HG02763 (cell line): ENCODE results near the gene PLCL1.

Experiments
- ATAC-seq: cut with Tn5 transposase; IDR thresholded peaks from one replicate; pipeline ENCODE4 v1.9.1; 2021; ENCODE audit warnings: mild to moderate bottlenecking, moderate library complexity; ENCODE audit not compliant: unreplicated experiment

PLCL1 gene

DNA sequence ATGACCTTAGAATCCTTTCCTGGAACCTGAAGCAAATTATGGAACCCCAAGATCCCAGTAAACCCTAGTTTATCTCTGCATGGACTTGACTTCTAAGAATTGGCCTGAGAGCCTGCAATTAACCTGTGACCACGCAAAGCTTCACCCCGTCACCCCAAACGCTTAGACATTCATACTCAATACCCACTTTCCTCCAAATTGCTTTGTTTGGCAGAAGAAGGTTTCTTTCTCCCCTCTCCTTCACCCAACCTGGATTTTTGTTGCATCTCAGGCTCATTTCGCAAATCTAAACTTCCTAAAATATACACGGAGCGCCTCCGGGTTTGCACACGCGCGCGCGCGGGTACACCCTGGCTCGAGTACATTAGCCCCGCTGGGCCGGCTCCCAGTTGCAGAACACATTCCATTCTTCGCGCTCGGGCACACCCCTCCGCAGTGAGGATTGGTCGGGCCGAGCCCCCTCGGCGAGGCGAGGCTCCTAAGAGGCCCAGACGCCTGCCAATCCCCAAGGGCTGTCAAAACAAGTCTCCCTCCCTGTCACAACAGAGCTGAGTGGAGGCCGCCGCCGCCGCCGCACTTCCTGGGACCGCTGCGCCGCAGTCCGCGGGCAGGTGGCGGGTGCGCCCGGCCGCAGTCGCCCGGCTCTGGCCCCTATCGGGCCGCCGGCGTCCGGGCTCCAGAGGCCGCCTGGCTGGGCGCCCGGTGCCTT, at the start of gene PLCL1:
PLCL1 (plus strand) TSS at position 545 of the 709 bp plus-strand sequence.
- ATAC-seq = peak; percentile 100

DNA sequence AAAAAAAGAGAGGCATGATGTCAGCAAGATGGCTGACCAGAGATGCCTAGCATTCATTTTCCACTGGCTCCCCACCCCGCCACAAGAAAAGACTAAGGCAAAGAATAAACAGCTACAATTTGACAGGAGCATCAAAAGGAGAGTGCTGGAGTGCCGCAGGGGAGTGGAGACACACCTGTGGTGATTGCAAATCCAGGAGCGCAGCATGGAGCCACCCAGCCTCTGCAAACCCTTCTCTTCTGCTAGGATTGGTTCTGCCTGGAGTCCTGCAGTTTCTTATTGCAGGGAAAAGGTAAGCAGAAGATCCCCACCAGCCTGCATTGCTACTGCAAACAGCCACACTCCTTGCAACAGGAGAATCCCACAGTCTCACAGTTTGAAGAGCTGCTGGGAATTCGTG, 45.4 kb upstream of the PLCL1 start:
- no peak for ATAC-seq

DNA sequence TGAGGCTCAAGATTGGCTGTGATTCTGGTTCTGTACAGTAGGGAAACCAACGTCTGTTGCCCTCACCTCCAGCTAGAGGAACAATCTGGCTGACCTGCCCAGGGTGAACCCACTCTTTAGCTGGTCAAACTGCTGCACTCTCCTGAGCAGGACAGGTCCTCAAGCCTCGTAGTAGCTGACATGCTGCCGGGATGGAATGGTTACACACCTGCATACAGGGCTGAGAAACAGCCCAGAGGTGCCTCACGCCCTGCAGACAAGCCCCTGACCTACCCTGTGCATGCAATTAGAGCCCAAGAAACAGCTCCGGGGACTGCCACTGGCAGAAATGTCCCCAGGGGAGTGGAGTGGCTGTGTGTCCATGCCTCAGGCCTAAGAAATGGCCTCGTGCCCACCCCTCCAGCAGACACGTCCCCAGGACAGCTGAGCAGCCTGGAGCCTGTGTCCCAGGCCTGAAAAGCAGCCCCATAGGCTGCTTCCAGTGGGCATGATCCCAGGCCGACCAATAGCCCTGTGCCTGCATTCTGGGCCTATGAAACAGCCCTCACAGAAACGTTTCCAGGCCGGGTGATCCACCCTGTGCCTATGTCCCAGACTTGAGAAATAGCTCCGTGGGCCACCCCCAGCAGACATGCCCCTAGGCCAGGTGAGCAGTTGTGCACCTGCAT, 44.6 kb upstream of the PLCL1 start:
- ATAC-seq = no peak

DNA sequence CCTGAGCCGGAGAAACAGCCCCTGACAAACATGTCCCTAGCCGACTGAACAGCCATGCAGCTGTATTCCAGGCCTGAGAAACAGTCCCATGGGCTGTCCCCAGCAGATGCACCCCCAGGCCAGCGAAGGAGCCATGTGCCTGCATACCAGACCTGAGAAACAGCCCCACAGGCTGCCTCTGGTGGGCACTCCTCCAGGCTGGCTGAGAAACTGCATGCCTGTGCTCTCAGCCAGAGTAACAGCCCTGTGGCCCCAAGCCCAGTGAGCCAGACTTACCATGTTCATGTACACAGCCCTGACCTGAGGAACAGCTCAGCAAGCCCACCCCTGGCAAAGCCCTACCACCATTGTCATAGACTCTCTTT, 44.1 kb upstream of the PLCL1 start:
- ATAC-seq = no peak

DNA sequence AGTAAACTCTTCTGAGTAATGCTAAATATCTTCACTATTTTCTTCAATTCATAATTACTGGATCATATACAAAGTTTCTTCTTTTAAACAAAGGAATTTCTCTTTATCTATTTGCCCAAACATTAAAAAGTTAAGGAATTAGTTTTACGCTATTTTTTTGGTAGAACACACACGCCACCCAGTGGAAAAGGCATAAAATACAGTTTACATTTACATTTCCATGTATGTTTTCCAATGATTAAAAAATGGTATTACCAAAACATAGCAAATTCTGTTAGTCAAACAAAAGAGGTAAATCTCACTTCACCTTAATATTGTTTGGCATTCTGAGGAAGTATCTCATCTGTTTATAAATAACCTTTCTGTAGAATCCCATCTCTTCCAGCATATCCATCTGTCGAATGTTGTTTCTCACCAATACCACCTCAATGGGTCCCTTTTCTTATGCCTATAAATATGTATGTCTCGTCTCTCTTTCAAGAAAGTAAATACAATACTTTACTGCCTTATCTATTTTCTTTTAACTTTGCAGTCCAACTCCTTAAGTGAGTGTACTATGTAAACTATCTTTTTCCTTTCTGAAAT, 26.5 kb upstream of the PLCL1 start:
- ATAC-seq = no peak

DNA sequence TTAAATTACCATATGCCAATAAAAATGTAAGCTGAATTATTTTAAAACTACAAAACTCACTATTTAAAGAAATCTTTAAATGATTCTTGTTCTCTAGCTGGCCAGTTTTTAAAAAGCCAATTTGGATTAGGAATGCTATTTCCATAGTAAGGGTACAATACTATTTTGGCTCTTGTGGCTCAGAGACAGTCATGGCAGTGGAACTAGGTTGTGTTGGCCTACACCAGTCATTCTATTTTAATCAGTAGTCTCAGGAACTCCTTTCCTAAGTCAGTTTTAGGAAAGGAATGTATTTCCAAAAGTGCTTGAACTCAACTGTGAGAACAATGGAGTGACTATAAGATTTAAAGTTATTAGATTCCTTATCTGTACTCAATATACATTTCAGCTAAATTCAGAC, 25.1 kb upstream of the PLCL1 start:
- no peak for ATAC-seq

DNA sequence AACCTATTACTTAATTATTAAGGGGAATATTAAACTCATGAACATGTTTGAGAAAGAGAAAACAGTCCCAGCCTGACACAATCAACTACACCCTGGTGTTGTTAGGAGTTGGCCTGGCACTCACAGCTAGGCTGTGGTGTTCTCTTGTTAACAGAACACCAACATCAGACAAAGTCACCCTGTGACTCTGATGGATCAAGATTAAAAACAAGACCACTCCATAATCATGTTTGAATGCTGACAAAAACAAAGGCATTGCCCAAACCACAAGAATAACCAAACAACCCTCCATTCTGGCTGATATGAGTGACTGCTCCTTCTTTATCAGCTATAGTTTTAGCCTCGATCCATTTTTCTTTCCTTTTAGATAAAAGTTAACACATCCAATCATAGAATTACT, 22.3 kb upstream of the PLCL1 start:
- ATAC-seq = no peak

DNA sequence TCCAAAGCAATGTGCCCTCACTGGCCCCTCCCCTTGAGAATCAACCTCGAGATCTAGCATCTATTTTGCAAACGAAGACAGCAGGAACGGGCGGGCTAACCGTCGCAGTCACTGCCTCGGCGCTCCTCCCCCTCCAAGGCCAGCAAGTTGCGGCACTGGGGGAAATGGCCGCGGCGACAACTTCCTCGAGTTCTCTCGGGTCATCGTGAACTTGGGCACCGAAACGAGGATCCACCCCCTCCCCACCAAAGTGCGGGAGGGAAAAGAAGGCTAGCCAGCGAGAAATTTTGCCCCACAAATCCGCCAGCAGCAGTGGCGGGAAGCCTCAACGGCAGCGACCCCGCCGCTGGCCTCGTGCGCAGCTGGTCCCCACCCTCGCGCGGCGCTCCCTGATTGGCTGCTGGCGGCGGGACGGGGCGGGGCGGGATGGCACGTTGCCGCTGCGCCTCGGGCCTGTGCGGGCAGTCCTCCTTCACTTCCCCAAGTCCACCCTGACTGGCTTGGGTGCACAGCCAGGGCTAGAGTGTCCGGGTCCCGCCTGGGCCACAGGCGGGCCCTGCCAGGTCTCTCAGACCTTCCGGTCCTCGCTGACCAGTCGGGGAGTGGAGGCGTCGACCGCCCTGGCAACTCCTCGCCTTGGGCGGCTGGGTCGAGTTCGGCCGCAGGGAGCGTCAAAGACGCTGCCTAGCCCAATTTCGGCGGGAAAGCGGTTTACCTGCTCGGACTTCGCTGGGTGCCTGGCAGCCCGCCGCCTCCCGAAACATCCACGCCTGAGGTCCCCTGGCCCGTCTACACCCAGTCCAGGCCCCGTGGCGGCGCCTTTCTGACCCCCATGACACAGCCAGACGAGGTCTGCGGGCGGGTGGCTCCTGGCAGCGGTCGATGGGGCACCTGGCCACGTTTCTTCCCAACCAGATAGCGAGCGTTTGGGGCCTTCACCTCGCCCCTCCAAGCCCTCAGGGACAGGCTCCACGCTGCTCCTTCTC, 19.1 kb upstream of the PLCL1 start, which contains the start of gene BOLL:
BOLL (minus strand) TSS at position 364 of the 986 bp plus-strand sequence. CDS start 3,469 bp downstream, outside the sequence.
- no peak for ATAC-seq

DNA sequence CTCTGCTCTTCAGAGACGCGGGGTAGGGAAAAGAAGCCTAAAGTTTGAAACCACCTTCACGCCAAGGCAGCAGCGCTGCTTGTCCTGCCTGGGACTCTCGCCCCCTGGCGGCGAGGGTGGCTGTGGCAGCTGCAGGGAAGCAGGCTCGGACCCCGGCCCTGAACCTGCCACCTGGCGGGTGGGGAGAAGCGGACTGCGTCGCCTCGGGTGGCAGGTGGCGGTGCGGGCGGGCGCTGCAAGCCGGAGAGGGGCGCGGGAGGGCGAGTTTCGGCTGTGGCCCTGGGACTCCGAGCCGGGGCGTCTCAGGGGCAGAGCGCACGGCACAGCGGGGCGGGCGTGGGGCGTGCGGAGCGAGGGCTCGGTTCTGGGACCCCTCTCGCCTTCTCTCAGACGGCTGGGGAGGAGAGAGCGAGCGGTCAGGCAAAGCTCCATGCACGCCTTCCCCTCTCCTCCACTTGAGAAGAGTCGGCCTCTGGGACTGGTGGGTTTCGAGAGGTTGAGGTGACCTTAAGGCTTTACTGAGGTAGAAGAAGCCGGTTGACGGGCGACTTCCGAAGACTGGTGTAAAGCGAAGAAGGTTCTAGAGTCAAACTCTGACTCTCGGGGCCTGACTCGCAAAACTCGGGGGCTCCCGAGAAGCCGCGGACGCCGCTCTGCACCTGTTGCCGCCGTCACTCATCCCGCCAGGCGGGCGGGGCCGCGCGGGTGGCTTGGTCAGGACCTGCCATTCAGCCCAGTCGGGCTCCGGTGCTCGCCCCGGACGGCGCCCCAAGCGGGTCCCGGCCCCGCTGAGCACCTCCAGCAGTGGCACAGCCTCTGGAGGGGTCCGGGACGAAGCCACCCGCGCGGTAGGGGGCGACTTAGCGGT, 18.1 kb upstream of the PLCL1 start:
- ATAC-seq = no peak

DNA sequence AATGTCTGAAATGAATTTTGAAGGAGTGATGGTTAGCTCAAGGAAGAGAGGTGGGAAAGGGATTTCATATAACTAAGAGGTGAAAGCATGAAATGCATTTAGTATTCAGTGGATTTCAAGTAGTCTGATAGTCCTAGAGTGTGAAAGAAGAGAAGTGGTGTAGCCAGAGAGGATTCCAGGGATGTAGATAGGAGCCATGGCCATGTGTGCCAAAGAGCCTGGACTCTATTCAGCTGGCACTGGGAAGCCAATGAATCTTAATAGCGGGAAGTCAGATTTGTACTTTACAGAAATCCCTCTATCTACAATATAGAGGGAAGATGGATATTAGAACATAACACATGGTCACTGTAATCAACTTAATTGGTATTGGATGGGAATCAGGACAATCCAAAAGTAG, 10.9 kb upstream of the PLCL1 start:
- ATAC-seq = no peak

DNA sequence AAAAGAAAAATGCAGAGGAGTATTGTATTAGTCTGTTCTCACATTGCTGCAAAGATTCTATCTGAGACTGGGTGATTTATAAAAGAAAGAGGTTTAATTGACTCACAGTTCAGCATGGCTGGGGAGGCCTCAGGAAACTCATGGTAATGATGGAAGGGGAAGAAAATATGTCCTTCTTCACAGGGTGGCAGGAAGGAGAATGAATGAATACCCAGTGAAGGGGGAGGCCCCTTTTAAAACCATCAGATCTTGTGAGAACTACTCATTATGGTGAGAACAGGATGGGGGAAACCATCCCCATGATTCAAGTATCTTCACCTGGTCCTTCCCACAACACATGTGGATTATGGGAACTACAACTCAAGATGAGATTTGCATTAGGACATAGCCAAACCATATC, 9.1 kb upstream of the PLCL1 start:
- no peak for ATAC-seq

DNA sequence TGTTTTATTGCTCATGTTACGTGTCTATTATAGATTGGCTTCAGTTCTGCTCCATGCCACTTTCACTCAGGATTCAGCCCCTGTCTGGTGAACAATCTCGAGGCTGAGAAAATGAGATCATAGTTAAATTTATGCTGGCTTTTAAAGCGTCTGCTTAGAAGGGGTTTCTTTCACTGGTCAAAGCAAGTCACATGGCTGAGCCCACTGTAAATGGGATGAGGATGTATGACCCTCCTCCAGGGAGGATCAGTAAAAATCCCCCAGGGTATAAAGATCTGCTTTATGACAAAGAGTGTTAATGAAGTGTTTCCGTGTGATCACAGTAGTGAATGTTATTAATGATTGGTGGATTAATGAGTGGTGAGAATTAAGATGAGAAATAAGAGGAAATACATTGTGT, 6.2 kb upstream of the PLCL1 start:
- ATAC-seq = no peak

DNA sequence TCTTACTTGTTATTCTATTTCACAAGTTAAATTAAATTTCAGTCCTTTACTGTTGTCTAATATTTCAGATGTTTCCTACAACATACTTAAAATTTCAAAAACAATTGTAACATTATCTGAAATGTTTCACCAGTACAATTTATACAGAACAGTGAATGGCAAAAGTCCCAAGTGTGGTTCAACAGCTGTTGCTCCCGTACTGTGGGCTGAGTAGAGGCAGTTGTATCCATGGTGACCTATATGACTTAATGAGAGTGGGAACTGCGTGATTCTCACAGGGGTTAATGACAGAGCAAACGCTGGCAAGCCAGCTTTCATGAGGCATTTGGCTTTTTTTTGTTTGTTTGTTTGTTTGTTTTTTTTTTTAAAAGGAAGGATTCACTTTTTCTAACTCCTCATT, 5.3 kb upstream of the PLCL1 start:
- no peak for ATAC-seq

DNA sequence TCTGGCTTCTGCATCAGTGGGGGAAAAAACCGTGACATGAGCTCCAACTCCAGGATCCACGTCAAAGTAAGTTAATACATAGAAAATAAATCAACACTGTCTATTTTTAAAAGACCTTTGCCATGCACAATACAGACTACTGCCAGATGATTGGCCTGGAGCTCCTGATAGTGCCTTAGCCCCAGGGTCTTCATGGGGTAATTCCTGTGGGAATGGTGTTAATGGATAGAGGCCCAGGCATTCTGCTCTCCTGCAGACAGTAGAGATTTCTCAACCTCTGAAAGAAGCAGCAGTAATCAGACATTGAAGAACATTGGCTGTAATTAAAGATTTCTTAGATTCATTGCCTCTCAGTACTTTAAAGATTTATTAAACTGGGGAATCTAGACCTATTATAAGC, 4.3 kb upstream of the PLCL1 start:
- ATAC-seq = no peak

DNA sequence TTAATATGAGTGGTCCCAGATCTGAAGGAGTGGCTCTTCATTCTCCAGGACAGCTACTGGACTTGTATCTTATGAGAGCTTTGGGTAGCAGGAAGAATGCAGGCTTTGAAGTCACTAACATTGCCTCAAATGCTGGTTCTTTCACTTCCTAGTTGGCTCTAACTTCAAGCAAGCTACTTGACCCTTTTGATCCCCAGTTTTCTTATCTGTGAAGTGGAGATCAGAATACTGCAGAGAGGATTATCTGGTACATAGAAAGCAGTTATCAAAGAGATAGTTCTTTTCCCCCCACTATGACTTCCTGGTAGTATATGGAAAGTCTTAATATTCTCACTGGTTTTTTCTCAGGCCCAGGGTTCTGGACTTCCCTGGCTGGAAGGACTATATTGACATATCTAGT, 3.4 kb upstream of the PLCL1 start:
- no peak for ATAC-seq

DNA sequence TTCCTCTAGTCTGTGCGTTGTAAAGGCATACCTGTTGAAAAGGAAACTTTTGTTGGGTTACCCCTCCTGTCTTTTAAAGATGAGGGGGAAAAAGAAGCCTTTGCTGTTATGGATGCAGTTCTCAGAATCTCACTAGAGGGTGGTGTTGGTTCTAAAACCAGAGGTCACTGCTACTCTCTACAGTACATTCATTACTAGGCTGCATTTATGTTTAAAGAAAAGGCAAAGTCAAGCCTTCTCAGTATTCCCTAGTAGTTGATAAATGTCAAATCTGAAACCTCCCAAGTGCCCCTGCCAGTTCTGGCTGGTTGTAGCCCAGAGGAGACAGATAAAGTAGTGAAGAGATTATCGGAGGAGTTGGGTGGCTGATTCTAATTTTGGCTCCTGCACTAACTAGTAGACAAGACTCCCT, 1.4 kb upstream of the PLCL1 start:
- peak; percentile 35 for ATAC-seq

DNA sequence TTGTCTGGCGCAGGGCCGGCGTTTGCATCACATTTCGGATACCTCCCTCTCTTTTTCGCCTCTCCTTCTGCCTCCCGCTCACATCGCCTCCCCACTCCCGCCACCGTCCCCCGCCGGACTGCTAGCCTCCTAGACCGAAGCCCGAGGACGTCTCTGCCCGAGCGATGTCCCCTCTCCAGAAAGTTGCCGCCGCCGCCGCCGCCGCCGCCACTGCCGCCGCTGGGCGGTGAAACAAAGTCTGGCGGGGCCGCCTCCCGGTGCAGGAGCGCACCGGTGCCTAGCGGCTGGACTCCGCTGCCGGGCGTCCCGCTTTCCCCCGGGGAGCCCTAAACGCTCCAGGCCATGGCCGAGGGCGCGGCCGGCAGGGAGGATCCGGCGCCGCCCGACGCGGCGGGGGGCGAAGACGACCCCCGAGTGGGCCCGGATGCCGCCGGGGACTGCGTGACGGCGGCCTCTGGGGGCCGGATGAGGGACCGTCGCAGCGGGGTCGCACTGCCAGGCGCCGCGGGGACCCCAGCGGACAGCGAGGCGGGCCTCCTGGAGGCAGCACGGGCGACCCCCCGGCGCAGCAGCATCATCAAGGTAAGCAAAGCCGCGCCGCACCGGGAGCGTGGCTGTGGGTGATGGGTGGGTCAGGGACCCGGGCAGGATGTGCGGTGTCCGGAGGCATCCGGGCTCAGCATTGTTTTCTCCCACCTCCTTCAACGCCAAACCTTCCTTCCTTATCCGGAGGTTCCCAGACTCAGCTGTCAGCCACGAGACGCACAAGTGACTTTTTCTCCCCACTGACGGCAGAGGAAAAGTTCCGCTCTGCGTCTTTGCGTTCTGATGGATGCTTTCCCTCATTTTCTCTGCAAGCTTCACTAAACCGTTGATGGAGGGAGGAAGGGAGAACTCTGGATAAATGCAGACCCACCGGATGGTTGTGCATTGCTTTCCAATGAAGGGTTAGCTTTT, 643 bp downstream of the PLCL1 start:
- peak; percentile 15 for ATAC-seq

DNA sequence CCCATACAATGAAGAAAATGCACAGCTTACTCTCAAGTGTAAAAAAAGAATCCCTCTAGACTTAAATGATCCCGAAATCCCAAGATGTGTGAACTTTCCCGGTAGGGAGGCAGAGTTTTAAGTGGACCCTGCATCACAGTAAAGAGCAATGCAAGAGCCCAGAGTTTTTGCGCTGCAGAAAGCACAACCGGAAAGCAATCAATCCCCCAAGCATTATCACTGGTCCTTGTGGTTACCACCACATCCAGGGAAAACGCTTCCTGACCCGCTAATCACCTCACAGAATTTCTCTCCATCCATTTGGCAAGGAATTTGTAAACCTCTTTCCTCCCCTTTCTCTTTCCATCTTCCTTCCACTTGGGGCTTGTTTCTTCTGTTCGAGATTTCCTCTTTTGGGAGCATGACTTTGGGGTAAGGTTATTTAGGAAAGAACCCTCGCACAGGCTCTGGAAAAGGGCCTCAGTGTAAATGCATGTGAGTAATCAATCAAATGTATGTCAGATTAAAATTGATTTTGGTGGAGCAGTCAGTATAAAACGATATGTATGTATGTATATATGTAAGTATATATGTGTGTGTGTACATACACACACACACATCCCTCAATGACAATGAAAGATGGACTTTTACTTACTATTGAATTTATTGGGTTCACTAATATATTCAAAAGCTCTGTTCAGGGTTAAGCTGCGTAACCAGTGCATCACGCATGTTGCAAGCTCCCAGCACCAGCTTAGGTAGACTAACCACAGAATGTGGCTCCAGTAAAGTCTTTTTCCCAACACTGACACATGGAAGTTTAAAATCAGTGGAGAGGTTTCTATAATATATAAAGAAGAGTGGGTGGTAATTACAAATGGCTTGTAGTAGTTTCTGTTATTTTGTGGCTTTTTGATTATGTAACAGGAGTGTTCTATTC, 1.6 kb downstream of the PLCL1 start:
- no peak for ATAC-seq
